Right atrium auricular region (tissue), 2 donors: Measurements from ENCODE around the gene S100A3. TPM values are rescaled to one million over a fixed set of nuclear protein-coding genes. Genes with fewer than 3 reads are reported as not detected.
A peak's percentile ranks its signal among the peaks of the same experiment; 100 is the strongest.
"Not testable (repeated sequence)": the region's sequence is repeated elsewhere in the genome, so short reads cannot be mapped to it uniquely, and the experiment has no call there.

Source experiments
- DNase-seq: peaks from one replicate; pipeline ENCODE4 v3.0.0-alpha.2; 2019; ENCODE audit warnings: low spot score
- H3K27ac ChIP-seq, 2 donors: fragments of 200-600 bp; sonication (generic); 1 replicate in 1 of 2; 2 replicates in 1 of 2; pipeline ENCODE4 v1.5.1; 2016 to 2019
- H3K27me3 ChIP-seq, 2 donors: fragments of 200-600 bp; sonication (generic); one replicate each; pipeline versions ENCODE4 v1.5.1 to v1.6.0; 2017 to 2019
- H3K36me3 ChIP-seq: fragments of 200-600 bp; sonication (generic); one replicate; pipeline ENCODE4 v1.5.1; 2016
- H3K4me1 ChIP-seq, 2 donors: fragments of 200-600 bp; sonication (generic); one replicate each; pipeline versions ENCODE4 v1.5.1 to v1.6.0; 2017 to 2019
- H3K4me3 ChIP-seq, 2 donors: fragments of 200-600 bp; sonication (generic); 1 replicate in 1 of 2; 2 replicates in 1 of 2; pipeline ENCODE4 v1.5.1; 2017 to 2019; ENCODE audit warnings: mild to moderate bottlenecking in 1 of 2, moderate library complexity in 1 of 2
- H3K9me3 ChIP-seq, 2 donors: fragments of 200-600 bp; sonication (generic); one replicate each; pipeline ENCODE4 v1.5.1; 2019
- CTCF ChIP-seq, 2 donors: fragments of 200-600 bp; sonication (generic); IDR thresholded peaks; one replicate each; pipeline ENCODE4 v1.5.1; 2019; ENCODE audit warnings: antibody characterized with exemption in 2 of 2
- total RNA-seq, 2 donors: library from RNA; depleted of rRNA; stranded (reverse); fragments of >200 nt; gene quantifications; one replicate each; pipeline ENCODE4 v1.1.0, GENCODE V29; 2016

S100A3 gene
- 1 to 10 TPM; 1.8 to 3.4 TPM for total RNA-seq

GRCh38 chr1:153548722-153549688, at the start of gene S100A3:
S100A3 (minus strand) TSS chr1:153549258; CDS start chr1:153548485, 773 bp downstream.
- Histone ChIP-seq H3K4me3 (no peak within 1 kb of the TSS), H3K27me3 (no peaks in the 10 kb centered on the region), H3K9me3 (no peaks in the 10 kb centered on the region), H3K36me3 (no peaks in the 10 kb centered on the region), H3K4me1 (peaks cover 0 to 76% of the 10 kb centered on the region in 2 donors), H3K27ac (peak within 1 kb of the TSS; percentile 52 to 70)
- DNase-seq, result peak; percentile 92
- TF ChIP-seq CTCF (IDR thresholded peaks at IDR 0.05), result no peak

GRCh38 chr1:153598309-153599172, 49.5 kb upstream of the S100A3 start:
- H3K4me1 ChIP-seq, result no peaks in the 10 kb centered on the region
- no peak for TF ChIP-seq CTCF (IDR thresholded peaks at IDR 0.05)
- DNase-seq, result no peak
- H3K9me3 ChIP-seq, result no peaks in the 10 kb centered on the region
- H3K27ac ChIP-seq, result no peak overlapping the region
- no peaks in the 10 kb centered on the region for H3K27me3 ChIP-seq
- no peak overlapping the region for H3K4me3 ChIP-seq
- no peaks in the 10 kb centered on the region for H3K36me3 ChIP-seq

GRCh38 chr1:153597206-153597605, 48.1 kb upstream of the S100A3 start:
- no peak overlapping the region for H3K27ac ChIP-seq
- no peaks in the 10 kb centered on the region for H3K36me3 ChIP-seq
- H3K4me3 ChIP-seq, result no peak overlapping the region
- no peaks in the 10 kb centered on the region for H3K27me3 ChIP-seq
- TF ChIP-seq CTCF (IDR thresholded peaks at IDR 0.05), result no peak
- no peaks in the 10 kb centered on the region for H3K4me1 ChIP-seq
- DNase-seq, result no peak
- no peaks in the 10 kb centered on the region for H3K9me3 ChIP-seq

GRCh38 chr1:153592748-153593147, 43.7 kb upstream of the S100A3 start:
- Histone ChIP-seq H3K4me1 (no peaks in the 10 kb centered on the region), H3K27ac (no peak overlapping the region)
- no peak for TF ChIP-seq CTCF (IDR thresholded peaks at IDR 0.05)

GRCh38 chr1:153588482-153588881, 39.4 kb upstream of the S100A3 start:
- Histone ChIP-seq H3K36me3 (no peaks in the 10 kb centered on the region), H3K4me1 (peaks cover 0 to 10% of the 10 kb centered on the region in 2 donors), H3K4me3 (no peak overlapping the region), H3K9me3 (no peaks in the 10 kb centered on the region), H3K27me3 (no peaks in the 10 kb centered on the region), H3K27ac (no peak overlapping the region)
- no peak for DNase-seq
- no peak for TF ChIP-seq CTCF (IDR thresholded peaks at IDR 0.05)

More at GRCh38 chr1:153592748-153593147, 43.7 kb upstream of the S100A3 start:
- DNase-seq, result no peak
- Histone ChIP-seq H3K27me3 (no peaks in the 10 kb centered on the region), H3K4me3 (no peak overlapping the region), H3K36me3 (no peaks in the 10 kb centered on the region), H3K9me3 (no peaks in the 10 kb centered on the region)

- DNase-seq, H3K27me3 ChIP-seq: not testable (repeated sequence)
- H3K4me1 ChIP-seq, result peaks cover 0 to 10% of the 10 kb centered on the region in 2 donors
Measured at GRCh38 chr1:153588033-153588432, 39.0 kb upstream of the S100A3 start.

More at GRCh38 chr1:153588033-153588432, 39.0 kb upstream of the S100A3 start:
- H3K4me3 ChIP-seq, H3K9me3 ChIP-seq, H3K36me3 ChIP-seq, H3K27ac ChIP-seq: not testable (repeated sequence)
